WTC11 (cell line): ENCODE results near the gene FMO5.

ENCODE experiments used
- GABPB1 ChIP-seq: sonication (generic); formaldehyde crosslinking; IDR thresholded peaks from 2 replicates; pipeline ENCODE4 v1.8.1; 2023; ENCODE audit warnings: mild to moderate bottlenecking, missing genetic modification reagents
- GTF2I ChIP-seq: fragments of 250-450 bp; sonication (Bioruptor Pico); conservative IDR thresholded peaks from 2 replicates; pipeline ENCODE4 v1.4.0; 2021; ENCODE audit warnings: mild to moderate bottlenecking
- MAX ChIP-seq: sonication (generic); formaldehyde crosslinking; IDR thresholded peaks from 2 replicates; pipeline ENCODE4 v1.8.0; 2022; ENCODE audit warnings: mild to moderate bottlenecking, missing genetic modification reagents
- MYBL2 ChIP-seq: sonication (generic); formaldehyde crosslinking; IDR thresholded peaks from 2 replicates; pipeline ENCODE4 v1.8.1; 2023; ENCODE audit warnings: mild to moderate bottlenecking, moderate library complexity, missing genetic modification reagents
- PRDM15 ChIP-seq: sonication (generic); formaldehyde crosslinking; IDR thresholded peaks from 2 replicates; pipeline ENCODE4 v1.8.0; 2022; ENCODE audit warnings: missing genetic modification reagents
- TEAD4 ChIP-seq: sonication (generic); formaldehyde crosslinking; IDR thresholded peaks from 2 replicates; pipeline ENCODE4 v1.8.0; 2022; ENCODE audit warnings: mild to moderate bottlenecking, missing genetic modification reagents
- ZNF121 ChIP-seq: sonication (generic); formaldehyde crosslinking; IDR thresholded peaks from 2 replicates; pipeline ENCODE4 v1.8.0; 2023; ENCODE audit warnings: missing genetic modification reagents
- ZNF317 ChIP-seq: sonication (generic); formaldehyde crosslinking; IDR thresholded peaks from 2 replicates; pipeline ENCODE4 v1.8.1; 2023; ENCODE audit warnings: low read depth, mild to moderate bottlenecking, moderate library complexity, missing genetic modification reagents, borderline replicate concordance
- TF ChIP-seq, protein P1 (sequence below): fragments of 200-600 bp; IDR thresholded peaks from 2 replicates; pipeline ENCODE4 v1.8.0; 2022; ENCODE audit warnings: antibody characterized with exemption
- TF ChIP-seq, protein P2 (sequence below): sonication (generic); formaldehyde crosslinking; IDR thresholded peaks from 2 replicates; pipeline ENCODE4 v1.8.1; 2022; ENCODE audit warnings: low read depth, mild to moderate bottlenecking, moderate library complexity, missing genetic modification reagents, borderline replicate concordance
- TF ChIP-seq, protein P3 (sequence below): sonication (generic); formaldehyde crosslinking; IDR thresholded peaks from 2 replicates; pipeline ENCODE4 v1.8.1; 2023; ENCODE audit warnings: mild to moderate bottlenecking, moderate library complexity, missing genetic modification reagents
- TF ChIP-seq, protein P4 (sequence below): fragments of 250-450 bp; sonication (Bioruptor Pico); IDR thresholded peaks from 2 replicates; pipeline ENCODE4 v1.9.0; 2021; ENCODE audit warnings: moderate library complexity, mild to moderate bottlenecking, inconsistent platforms, borderline replicate concordance
- TF ChIP-seq, protein P5 (sequence below): sonication (generic); formaldehyde crosslinking; IDR thresholded peaks from 2 replicates; pipeline ENCODE4 v1.8.1; 2022; ENCODE audit warnings: mild to moderate bottlenecking, missing genetic modification reagents, moderate library complexity, borderline replicate concordance

DNA sequence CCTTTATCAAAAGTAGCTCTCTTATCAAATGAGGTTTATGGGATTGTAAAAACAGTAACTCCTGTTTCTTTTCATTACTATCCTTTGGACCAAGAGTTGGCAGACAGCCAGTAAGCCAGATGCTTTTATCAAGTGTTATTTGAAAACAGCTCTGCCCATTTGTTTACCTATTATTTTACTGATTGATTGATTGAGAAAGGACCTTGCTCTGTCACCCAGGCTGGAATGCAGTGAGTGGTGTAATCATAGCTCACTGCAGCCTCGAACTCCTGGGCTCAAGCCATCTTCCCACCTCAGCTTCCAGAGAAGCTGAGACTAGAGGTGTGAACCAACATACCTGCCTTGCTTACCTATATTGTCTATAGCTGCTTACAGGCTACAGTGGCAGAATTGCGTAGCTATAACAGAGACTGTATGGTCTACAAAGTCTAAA is 56.5 kb downstream of the FMO5 start:
- TF ChIP-seq, protein P1, sequence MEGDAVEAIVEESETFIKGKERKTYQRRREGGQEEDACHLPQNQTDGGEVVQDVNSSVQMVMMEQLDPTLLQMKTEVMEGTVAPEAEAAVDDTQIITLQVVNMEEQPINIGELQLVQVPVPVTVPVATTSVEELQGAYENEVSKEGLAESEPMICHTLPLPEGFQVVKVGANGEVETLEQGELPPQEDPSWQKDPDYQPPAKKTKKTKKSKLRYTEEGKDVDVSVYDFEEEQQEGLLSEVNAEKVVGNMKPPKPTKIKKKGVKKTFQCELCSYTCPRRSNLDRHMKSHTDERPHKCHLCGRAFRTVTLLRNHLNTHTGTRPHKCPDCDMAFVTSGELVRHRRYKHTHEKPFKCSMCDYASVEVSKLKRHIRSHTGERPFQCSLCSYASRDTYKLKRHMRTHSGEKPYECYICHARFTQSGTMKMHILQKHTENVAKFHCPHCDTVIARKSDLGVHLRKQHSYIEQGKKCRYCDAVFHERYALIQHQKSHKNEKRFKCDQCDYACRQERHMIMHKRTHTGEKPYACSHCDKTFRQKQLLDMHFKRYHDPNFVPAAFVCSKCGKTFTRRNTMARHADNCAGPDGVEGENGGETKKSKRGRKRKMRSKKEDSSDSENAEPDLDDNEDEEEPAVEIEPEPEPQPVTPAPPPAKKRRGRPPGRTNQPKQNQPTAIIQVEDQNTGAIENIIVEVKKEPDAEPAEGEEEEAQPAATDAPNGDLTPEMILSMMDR, result no peak
- no peak for TF ChIP-seq GABPB1 (CRISPR knock-in tag)
- TF ChIP-seq, protein P2, sequence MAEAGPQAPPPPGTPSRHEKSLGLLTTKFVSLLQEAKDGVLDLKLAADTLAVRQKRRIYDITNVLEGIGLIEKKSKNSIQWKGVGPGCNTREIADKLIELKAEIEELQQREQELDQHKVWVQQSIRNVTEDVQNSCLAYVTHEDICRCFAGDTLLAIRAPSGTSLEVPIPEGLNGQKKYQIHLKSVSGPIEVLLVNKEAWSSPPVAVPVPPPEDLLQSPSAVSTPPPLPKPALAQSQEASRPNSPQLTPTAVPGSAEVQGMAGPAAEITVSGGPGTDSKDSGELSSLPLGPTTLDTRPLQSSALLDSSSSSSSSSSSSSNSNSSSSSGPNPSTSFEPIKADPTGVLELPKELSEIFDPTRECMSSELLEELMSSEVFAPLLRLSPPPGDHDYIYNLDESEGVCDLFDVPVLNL (CRISPR knock-in tag), result no peak
- TF ChIP-seq ZNF317 (CRISPR knock-in tag), result no peak
- no peak for TF ChIP-seq GTF2I
- TF ChIP-seq, protein P3, sequence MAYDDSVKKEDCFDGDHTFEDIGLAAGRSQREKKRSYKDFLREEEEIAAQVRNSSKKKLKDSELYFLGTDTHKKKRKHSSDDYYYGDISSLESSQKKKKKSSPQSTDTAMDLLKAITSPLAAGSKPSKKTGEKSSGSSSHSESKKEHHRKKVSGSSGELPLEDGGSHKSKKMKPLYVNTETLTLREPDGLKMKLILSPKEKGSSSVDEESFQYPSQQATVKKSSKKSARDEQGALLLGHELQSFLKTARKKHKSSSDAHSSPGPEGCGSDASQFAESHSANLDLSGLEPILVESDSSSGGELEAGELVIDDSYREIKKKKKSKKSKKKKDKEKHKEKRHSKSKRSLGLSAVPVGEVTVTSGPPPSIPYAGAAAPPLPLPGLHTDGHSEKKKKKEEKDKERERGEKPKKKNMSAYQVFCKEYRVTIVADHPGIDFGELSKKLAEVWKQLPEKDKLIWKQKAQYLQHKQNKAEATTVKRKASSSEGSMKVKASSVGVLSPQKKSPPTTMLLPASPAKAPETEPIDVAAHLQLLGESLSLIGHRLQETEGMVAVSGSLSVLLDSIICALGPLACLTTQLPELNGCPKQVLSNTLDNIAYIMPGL (CRISPR knock-in tag), result no peak
- TF ChIP-seq MYBL2 (CRISPR knock-in tag), result no peak
- no peak for TF ChIP-seq TEAD4 (CRISPR knock-in tag)
- TF ChIP-seq, protein P4, sequence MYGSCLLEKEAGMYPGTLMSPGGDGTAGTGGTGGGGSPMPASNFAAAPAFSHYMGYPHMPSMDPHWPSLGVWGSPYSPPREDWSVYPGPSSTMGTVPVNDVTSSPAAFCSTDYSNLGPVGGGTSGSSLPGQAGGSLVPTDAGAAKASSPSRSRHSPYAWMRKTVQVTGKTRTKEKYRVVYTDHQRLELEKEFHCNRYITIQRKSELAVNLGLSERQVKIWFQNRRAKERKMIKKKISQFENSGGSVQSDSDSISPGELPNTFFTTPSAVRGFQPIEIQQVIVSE, result no peak
- no peak for TF ChIP-seq PRDM15 (CRISPR knock-in tag)
- TF ChIP-seq, protein P5, sequence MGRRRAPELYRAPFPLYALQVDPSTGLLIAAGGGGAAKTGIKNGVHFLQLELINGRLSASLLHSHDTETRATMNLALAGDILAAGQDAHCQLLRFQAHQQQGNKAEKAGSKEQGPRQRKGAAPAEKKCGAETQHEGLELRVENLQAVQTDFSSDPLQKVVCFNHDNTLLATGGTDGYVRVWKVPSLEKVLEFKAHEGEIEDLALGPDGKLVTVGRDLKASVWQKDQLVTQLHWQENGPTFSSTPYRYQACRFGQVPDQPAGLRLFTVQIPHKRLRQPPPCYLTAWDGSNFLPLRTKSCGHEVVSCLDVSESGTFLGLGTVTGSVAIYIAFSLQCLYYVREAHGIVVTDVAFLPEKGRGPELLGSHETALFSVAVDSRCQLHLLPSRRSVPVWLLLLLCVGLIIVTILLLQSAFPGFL (CRISPR knock-in tag), result no peak
- no peak for TF ChIP-seq MAX (CRISPR knock-in tag)
- TF ChIP-seq ZNF121, result no peak
